ENCODE measurements around the gene CLRN1.

DNA sequence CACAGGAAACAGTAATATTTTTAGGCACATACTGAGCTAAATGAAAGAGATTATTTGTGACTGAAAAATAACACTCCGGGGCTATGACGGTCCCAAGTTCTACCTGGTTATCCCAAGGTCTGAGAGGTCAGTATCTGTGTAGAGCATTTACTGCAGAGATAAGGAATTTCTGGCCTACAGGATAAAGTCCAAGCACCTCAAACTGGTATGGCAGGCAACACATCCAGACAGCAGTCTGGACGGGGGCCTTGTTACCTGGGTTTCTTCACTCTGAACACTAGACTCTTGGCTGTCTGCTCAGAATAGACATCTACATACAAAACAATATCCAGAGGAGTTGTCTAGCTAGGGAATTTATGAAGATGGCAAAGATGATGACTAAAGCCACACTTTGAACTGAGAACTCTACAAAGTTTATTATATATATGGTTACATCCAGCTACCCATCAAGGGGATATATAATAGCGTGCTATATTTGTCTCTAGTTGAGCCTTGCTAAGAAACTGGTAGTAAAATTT, 42.0 kb upstream of the CLRN1 start:
- no peak for TF ChIP-seq POLR2AphosphoS5 (IDR thresholded peaks at IDR 0.05)
- TF ChIP-seq, protein P1, sequence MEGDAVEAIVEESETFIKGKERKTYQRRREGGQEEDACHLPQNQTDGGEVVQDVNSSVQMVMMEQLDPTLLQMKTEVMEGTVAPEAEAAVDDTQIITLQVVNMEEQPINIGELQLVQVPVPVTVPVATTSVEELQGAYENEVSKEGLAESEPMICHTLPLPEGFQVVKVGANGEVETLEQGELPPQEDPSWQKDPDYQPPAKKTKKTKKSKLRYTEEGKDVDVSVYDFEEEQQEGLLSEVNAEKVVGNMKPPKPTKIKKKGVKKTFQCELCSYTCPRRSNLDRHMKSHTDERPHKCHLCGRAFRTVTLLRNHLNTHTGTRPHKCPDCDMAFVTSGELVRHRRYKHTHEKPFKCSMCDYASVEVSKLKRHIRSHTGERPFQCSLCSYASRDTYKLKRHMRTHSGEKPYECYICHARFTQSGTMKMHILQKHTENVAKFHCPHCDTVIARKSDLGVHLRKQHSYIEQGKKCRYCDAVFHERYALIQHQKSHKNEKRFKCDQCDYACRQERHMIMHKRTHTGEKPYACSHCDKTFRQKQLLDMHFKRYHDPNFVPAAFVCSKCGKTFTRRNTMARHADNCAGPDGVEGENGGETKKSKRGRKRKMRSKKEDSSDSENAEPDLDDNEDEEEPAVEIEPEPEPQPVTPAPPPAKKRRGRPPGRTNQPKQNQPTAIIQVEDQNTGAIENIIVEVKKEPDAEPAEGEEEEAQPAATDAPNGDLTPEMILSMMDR (IDR thresholded peaks at IDR 0.05 in 8 of 11, conservative IDR thresholded peaks at IDR 0.05 in 3 of 11) = no peak
